GM23338 (cell line): Measurements from ENCODE around the gene CHRD.

Source experiments
- CREB1 ChIP-seq: fragments of 250-450 bp; sonication (Bioruptor Pico); IDR thresholded peaks from 2 replicates; pipeline ENCODE4 v1.5.0; 2020; ENCODE audit warnings: low read depth, mild to moderate bottlenecking, moderate library complexity
- EZH2 ChIP-seq: fragments of 200-600 bp; sonication (generic); IDR thresholded peaks from one replicate; pipeline ENCODE4 v1.8.0; 2017; ENCODE audit warnings: antibody characterized with exemption, mild to moderate bottlenecking, low read depth; ENCODE audit not compliant: unreplicated experiment
- EZH2phosphoT487 ChIP-seq: fragments of 200-600 bp; sonication (generic); IDR thresholded peaks from one replicate; pipeline ENCODE4 v1.8.1; 2018; ENCODE audit warnings: antibody characterized with exemption; ENCODE audit not compliant: unreplicated experiment
- JUNB ChIP-seq: IDR thresholded peaks from one replicate; pipeline ENCODE4 v1.6.1; 2016; ENCODE audit warnings: antibody characterized with exemption; ENCODE audit not compliant: unreplicated experiment
- NANOG ChIP-seq: IDR thresholded peaks from 2 replicates; pipeline ENCODE4 v1.6.1; 2016; ENCODE audit warnings: antibody characterized with exemption, borderline replicate concordance
- POLR2AphosphoS5 ChIP-seq: IDR thresholded peaks from 2 replicates; pipeline ENCODE4 v1.6.1; 2016; ENCODE audit warnings: antibody characterized with exemption, low read depth
- STAT1 ChIP-seq: IDR thresholded peaks from one replicate; pipeline ENCODE4 v1.6.1; 2016; ENCODE audit warnings: antibody characterized with exemption; ENCODE audit not compliant: unreplicated experiment
- ZNF114 ChIP-seq: fragments of 250-450 bp; sonication (Bioruptor Pico); IDR thresholded peaks from 2 replicates; pipeline ENCODE4 v1.5.0; 2020; ENCODE audit warnings: mild to moderate bottlenecking, moderate library complexity
- ZNF331 ChIP-seq: fragments of 250-450 bp; sonication (Bioruptor Pico); IDR thresholded peaks from 2 replicates; pipeline ENCODE4 v1.5.0; 2020; ENCODE audit warnings: low read depth, mild to moderate bottlenecking, moderate library complexity
- TF ChIP-seq, protein P1 (sequence below), 2 experiments: fragments of 200-600 bp in 1 of 2; sonication (generic) in 1 of 2; conservative IDR thresholded peaks; 2 replicates each; pipeline versions ENCODE4 v1.5.1 to v1.6.1; 2016 to 2017; ENCODE audit warnings: antibody characterized with exemption in 2 of 2, low read depth in 2 of 2, mild to moderate bottlenecking in 2 of 2, moderate library complexity in 1 of 2
- TF ChIP-seq, protein P2 (sequence below): IDR thresholded peaks from one replicate; pipeline ENCODE4 v1.6.1; 2018; ENCODE audit warnings: antibody characterized with exemption; ENCODE audit not compliant: unreplicated experiment
- TF ChIP-seq, protein P3 (sequence below): IDR thresholded peaks from 2 replicates; pipeline ENCODE4 v1.6.1; 2016; ENCODE audit warnings: antibody characterized with exemption
- TF ChIP-seq, protein P4 (sequence below): fragments of 250-450 bp; sonication (Bioruptor Pico); IDR thresholded peaks from 2 replicates; pipeline ENCODE4 v1.5.0; 2020; ENCODE audit warnings: mild to moderate bottlenecking, moderate library complexity

DNA sequence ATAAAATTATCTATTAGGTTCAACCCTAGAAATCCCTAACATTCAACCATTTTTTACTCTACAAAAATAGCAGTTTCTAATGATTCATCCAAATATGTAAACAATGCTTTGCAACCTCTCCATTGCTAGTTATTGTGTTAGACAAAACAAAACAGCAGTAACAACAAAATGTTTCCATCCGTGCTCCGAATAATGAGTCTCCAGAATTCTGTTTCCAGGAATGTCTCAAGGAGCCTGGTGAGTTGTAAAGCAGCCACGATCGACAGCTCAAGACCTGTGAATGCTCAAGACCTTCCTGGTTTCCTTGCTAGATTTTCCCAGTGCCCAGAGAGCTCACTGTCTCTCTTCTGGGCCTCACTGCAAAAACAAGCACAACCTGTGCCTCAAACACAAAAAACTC lies 49.9 kb downstream of the CHRD start:
- TF ChIP-seq CREB1 (CRISPR knock-in tag) (no peak), EZH2 (no peak), STAT1 (no peak), POLR2AphosphoS5 (no peak), EZH2phosphoT487 (no peak), ZNF114 (CRISPR knock-in tag) (no peak), ZNF331 (CRISPR knock-in tag) (no peak), JUNB (no peak), NANOG (no peak)
- TF ChIP-seq, protein P1, sequence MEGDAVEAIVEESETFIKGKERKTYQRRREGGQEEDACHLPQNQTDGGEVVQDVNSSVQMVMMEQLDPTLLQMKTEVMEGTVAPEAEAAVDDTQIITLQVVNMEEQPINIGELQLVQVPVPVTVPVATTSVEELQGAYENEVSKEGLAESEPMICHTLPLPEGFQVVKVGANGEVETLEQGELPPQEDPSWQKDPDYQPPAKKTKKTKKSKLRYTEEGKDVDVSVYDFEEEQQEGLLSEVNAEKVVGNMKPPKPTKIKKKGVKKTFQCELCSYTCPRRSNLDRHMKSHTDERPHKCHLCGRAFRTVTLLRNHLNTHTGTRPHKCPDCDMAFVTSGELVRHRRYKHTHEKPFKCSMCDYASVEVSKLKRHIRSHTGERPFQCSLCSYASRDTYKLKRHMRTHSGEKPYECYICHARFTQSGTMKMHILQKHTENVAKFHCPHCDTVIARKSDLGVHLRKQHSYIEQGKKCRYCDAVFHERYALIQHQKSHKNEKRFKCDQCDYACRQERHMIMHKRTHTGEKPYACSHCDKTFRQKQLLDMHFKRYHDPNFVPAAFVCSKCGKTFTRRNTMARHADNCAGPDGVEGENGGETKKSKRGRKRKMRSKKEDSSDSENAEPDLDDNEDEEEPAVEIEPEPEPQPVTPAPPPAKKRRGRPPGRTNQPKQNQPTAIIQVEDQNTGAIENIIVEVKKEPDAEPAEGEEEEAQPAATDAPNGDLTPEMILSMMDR (conservative IDR thresholded peaks at IDR 0.05; ENCODE audit: low read depth in 2 of 2) = no peak
- TF ChIP-seq, protein P2, sequence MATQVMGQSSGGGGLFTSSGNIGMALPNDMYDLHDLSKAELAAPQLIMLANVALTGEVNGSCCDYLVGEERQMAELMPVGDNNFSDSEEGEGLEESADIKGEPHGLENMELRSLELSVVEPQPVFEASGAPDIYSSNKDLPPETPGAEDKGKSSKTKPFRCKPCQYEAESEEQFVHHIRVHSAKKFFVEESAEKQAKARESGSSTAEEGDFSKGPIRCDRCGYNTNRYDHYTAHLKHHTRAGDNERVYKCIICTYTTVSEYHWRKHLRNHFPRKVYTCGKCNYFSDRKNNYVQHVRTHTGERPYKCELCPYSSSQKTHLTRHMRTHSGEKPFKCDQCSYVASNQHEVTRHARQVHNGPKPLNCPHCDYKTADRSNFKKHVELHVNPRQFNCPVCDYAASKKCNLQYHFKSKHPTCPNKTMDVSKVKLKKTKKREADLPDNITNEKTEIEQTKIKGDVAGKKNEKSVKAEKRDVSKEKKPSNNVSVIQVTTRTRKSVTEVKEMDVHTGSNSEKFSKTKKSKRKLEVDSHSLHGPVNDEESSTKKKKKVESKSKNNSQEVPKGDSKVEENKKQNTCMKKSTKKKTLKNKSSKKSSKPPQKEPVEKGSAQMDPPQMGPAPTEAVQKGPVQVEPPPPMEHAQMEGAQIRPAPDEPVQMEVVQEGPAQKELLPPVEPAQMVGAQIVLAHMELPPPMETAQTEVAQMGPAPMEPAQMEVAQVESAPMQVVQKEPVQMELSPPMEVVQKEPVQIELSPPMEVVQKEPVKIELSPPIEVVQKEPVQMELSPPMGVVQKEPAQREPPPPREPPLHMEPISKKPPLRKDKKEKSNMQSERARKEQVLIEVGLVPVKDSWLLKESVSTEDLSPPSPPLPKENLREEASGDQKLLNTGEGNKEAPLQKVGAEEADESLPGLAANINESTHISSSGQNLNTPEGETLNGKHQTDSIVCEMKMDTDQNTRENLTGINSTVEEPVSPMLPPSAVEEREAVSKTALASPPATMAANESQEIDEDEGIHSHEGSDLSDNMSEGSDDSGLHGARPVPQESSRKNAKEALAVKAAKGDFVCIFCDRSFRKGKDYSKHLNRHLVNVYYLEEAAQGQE = no peak
- TF ChIP-seq, protein P3, sequence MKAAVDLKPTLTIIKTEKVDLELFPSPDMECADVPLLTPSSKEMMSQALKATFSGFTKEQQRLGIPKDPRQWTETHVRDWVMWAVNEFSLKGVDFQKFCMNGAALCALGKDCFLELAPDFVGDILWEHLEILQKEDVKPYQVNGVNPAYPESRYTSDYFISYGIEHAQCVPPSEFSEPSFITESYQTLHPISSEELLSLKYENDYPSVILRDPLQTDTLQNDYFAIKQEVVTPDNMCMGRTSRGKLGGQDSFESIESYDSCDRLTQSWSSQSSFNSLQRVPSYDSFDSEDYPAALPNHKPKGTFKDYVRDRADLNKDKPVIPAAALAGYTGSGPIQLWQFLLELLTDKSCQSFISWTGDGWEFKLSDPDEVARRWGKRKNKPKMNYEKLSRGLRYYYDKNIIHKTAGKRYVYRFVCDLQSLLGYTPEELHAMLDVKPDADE = no peak
- TF ChIP-seq, protein P4, sequence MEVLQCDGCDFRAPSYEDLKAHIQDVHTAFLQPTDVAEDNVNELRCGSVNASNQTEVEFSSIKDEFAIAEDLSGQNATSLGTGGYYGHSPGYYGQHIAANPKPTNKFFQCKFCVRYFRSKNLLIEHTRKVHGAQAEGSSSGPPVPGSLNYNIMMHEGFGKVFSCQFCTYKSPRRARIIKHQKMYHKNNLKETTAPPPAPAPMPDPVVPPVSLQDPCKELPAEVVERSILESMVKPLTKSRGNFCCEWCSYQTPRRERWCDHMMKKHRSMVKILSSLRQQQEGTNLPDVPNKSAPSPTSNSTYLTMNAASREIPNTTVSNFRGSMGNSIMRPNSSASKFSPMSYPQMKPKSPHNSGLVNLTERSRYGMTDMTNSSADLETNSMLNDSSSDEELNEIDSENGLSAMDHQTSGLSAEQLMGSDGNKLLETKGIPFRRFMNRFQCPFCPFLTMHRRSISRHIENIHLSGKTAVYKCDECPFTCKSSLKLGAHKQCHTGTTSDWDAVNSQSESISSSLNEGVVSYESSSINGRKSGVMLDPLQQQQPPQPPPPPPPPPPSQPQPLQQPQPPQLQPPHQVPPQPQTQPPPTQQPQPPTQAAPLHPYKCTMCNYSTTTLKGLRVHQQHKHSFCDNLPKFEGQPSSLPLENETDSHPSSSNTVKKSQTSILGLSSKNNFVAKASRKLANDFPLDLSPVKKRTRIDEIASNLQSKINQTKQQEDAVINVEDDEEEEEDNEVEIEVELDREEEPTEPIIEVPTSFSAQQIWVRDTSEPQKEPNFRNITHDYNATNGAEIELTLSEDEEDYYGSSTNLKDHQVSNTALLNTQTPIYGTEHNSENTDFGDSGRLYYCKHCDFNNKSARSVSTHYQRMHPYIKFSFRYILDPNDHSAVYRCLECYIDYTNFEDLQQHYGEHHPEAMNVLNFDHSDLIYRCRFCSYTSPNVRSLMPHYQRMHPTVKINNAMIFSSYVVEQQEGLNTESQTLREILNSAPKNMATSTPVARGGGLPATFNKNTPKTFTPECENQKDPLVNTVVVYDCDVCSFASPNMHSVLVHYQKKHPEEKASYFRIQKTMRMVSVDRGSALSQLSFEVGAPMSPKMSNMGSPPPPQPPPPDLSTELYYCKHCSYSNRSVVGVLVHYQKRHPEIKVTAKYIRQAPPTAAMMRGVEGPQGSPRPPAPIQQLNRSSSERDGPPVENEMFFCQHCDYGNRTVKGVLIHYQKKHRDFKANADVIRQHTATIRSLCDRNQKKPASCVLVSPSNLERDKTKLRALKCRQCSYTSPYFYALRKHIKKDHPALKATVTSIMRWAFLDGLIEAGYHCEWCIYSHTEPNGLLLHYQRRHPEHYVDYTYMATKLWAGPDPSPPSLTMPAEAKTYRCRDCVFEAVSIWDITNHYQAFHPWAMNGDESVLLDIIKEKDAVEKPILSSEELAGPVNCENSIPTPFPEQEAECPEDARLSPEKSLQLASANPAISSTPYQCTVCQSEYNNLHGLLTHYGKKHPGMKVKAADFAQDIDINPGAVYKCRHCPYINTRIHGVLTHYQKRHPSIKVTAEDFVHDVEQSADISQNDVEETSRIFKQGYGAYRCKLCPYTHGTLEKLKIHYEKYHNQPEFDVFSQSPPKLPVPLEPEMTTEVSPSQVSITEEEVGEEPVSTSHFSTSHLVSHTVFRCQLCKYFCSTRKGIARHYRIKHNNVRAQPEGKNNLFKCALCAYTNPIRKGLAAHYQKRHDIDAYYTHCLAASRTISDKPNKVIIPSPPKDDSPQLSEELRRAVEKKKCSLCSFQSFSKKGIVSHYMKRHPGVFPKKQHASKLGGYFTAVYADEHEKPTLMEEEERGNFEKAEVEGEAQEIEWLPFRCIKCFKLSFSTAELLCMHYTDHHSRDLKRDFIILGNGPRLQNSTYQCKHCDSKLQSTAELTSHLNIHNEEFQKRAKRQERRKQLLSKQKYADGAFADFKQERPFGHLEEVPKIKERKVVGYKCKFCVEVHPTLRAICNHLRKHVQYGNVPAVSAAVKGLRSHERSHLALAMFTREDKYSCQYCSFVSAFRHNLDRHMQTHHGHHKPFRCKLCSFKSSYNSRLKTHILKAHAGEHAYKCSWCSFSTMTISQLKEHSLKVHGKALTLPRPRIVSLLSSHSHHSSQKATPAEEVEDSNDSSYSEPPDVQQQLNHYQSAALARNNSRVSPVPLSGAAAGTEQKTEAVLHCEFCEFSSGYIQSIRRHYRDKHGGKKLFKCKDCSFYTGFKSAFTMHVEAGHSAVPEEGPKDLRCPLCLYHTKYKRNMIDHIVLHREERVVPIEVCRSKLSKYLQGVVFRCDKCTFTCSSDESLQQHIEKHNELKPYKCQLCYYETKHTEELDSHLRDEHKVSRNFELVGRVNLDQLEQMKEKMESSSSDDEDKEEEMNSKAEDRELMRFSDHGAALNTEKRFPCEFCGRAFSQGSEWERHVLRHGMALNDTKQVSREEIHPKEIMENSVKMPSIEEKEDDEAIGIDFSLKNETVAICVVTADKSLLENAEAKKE (CRISPR knock-in tag) = no peak
